Spinal cord (tissue), 10 donors: Measurements from ENCODE around the gene ALDH18A1. TPM values are rescaled to one million over a fixed set of nuclear protein-coding genes. Genes with fewer than 3 reads are reported as not detected.
A peak's percentile ranks its signal among the peaks of the same experiment; 100 is the strongest.

Source experiments
- DNase-seq, 6 donors: peaks; one replicate each; pipeline versions ENCODE4 v3.0.0 to v3.0.0-alpha.2; 2013 to 2015; ENCODE audit warnings: low spot score in 6 of 6, low read depth in 4 of 6
- H3K27ac ChIP-seq: one replicate; pipeline ENCODE4 v1.5.1; 2013; ENCODE audit warnings: low read depth, low read length, control low read depth
- H3K27me3 ChIP-seq: one replicate; pipeline ENCODE4 v1.6.1; 2013; ENCODE audit warnings: low read length; ENCODE audit not compliant: control insufficient read depth, insufficient read depth
- H3K36me3 ChIP-seq: one replicate; pipeline ENCODE4 v1.6.1; 2013; ENCODE audit warnings: low read length; ENCODE audit not compliant: control insufficient read depth, insufficient read depth
- H3K4me1 ChIP-seq: one replicate; pipeline ENCODE4 v1.6.1; 2013; ENCODE audit warnings: low read length; ENCODE audit not compliant: control insufficient read depth, insufficient read depth
- H3K4me3 ChIP-seq: one replicate; pipeline ENCODE4 v1.5.1; 2013; ENCODE audit warnings: low read depth, low read length, control low read depth
- H3K9me3 ChIP-seq: one replicate; pipeline ENCODE4 v1.6.1; 2013; ENCODE audit warnings: low read length; ENCODE audit not compliant: control insufficient read depth, insufficient read depth
- WGBS: methylation state at CpG from one replicate; pipeline ENCODE4 v1.1.5; 2013; ENCODE audit warnings: missing lambda C conversion rate; ENCODE audit not compliant: insufficient coverage; 5-methylcytosine and 5-hydroxymethylcytosine counted together
- polyA plus RNA-seq, 2 donors: library from polyadenylated mRNA; unstranded; fragments of 120-200 nt; gene quantifications; one replicate each; pipeline ENCODE4 v1.2.1, GENCODE V29; 2013; ENCODE audit not compliant: insufficient read length in 2 of 2
- total RNA-seq, 2 donors: library from RNA; depleted of rRNA in 1 of 2; stranded (reverse); fragments of 120-200 nt in 1 of 2; fragments of >200 nt in 1 of 2; gene quantifications; one replicate each; pipeline versions ENCODE4 v1.2.3 to v1.2.4, GENCODE V29; 2013 to 2014
- donor health status: healthy.

ALDH18A1 gene
- total and polyA plus RNA-seq, 4 donors: 57.6 to 75.7 (median 58.5) TPM

- Histone ChIP-seq H3K4me1 (peaks cover 15% of the 10 kb centered on the region), H3K36me3 (peaks cover 4% of the 10 kb centered on the region)
- 0% methylated on average over 4 of the region's 6 CpGs for WGBS
Observed at GRCh38 chr10:95601116-95601719, 55.3 kb downstream of the ALDH18A1 start.

GRCh38 chr10:95600158-95600557 lies 56.4 kb downstream of the ALDH18A1 start:
- no peaks in the 10 kb centered on the region for H3K9me3 ChIP-seq
- no peaks in the 10 kb centered on the region for H3K27me3 ChIP-seq
- no peaks in the 10 kb centered on the region for H3K36me3 ChIP-seq
- no peak for DNase-seq
- H3K27ac ChIP-seq: no peak overlapping the region
- H3K4me1 ChIP-seq: peaks cover 10% of the 10 kb centered on the region
- no peak overlapping the region for H3K4me3 ChIP-seq
- no CpG with 5 or more reads among the region's 4 CpGs for WGBS

More at GRCh38 chr10:95601116-95601719, 55.3 kb downstream of the ALDH18A1 start:
- no peak overlapping the region for H3K27ac ChIP-seq
- no peaks in the 10 kb centered on the region for H3K27me3 ChIP-seq
- no peaks in the 10 kb centered on the region for H3K9me3 ChIP-seq
- DNase-seq: peak; percentile 76 to 97 (median 89)
- H3K4me3 ChIP-seq: no peak overlapping the region

- Histone ChIP-seq H3K36me3 (no peaks in the 10 kb centered on the region), H3K4me1 (no peaks in the 10 kb centered on the region), H3K4me3 (no peak overlapping the region), H3K9me3 (no peaks in the 10 kb centered on the region), H3K27me3 (no peaks in the 10 kb centered on the region), H3K27ac (no peak overlapping the region)
- WGBS: no CpG with 5 or more reads among the region's 1 CpG
- no peak for DNase-seq
Observed at GRCh38 chr10:95597788-95598187, 58.7 kb downstream of the ALDH18A1 start.

DNA sequence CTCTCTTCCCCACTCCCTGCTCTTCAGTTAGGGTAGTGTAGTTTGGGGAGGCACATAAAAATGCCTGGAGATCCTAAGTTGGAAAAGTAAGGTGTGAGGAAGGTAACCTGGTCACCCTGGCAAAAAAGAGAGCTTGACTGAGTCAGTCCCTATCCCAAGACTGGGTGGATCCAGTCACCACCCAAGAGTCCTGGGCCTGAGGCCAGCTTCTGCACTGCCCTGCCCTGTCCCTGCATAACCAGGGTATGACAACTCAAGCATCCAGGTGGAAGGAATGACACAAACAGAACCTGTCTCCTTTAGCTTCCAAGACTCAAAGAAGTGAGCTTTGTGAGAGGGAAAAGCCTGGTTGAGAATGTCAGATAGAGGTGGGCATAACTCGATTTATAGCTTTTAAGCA lies 68.5 kb downstream of the ALDH18A1 start:
- Histone ChIP-seq H3K36me3 (no peaks in the 10 kb centered on the region), H3K27ac (no peak overlapping the region), H3K9me3 (no peaks in the 10 kb centered on the region), H3K4me3 (no peak overlapping the region), H3K4me1 (no peaks in the 10 kb centered on the region), H3K27me3 (no peaks in the 10 kb centered on the region)
- no peak for DNase-seq
- 90% methylated on average over 1 of the region's 1 CpG for WGBS

- no peak overlapping the region for H3K4me3 ChIP-seq
- peak in 1 of 6 donors; percentile 36 for DNase-seq
- no peaks in the 10 kb centered on the region for H3K4me1 ChIP-seq
- no peak overlapping the region for H3K27ac ChIP-seq
- 70% methylated on average over 1 of the region's 2 CpGs for WGBS
- H3K27me3 ChIP-seq: no peaks in the 10 kb centered on the region
- no peaks in the 10 kb centered on the region for H3K9me3 ChIP-seq
- H3K36me3 ChIP-seq: no peaks in the 10 kb centered on the region
Observed at GRCh38 chr10:95579835-95580535, 76.5 kb downstream of the ALDH18A1 start.

GRCh38 chr10:95579292-95579691 lies 77.2 kb downstream of the ALDH18A1 start:
- WGBS: no CpG with 5 or more reads among the region's 1 CpG
- no peaks in the 10 kb centered on the region for H3K4me1 ChIP-seq

DNA sequence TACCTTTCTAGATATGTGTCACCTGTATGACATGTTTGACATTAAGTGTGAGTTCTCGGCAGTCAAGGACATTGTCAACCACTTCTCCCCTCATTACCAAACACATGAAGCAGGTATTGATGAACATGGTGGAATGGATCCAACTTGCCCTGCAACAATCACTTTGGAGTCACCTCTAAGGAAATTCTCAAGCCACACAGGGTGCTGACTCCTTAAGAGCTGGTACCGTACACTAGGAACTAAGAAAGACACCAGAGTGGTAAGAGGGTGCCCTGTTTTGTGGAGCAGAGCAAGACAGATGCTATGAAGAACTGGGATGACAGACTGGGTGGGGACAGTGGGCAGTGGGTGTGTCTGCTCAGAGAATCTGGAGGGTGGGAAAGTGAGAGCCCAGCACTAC lies 77.9 kb downstream of the ALDH18A1 start:
- 100% methylated on average over 1 of the region's 2 CpGs for WGBS
- H3K27me3 ChIP-seq: no peaks in the 10 kb centered on the region
- no peaks in the 10 kb centered on the region for H3K4me1 ChIP-seq
- H3K27ac ChIP-seq: no peak overlapping the region
- no peak overlapping the region for H3K4me3 ChIP-seq
- DNase-seq: no peak
- H3K9me3 ChIP-seq: no peaks in the 10 kb centered on the region
- H3K36me3 ChIP-seq: no peaks in the 10 kb centered on the region

More at GRCh38 chr10:95579292-95579691, 77.2 kb downstream of the ALDH18A1 start:
- DNase-seq: no peak
- Histone ChIP-seq H3K9me3 (no peaks in the 10 kb centered on the region), H3K36me3 (no peaks in the 10 kb centered on the region), H3K27me3 (no peaks in the 10 kb centered on the region), H3K4me3 (no peak overlapping the region), H3K27ac (no peak overlapping the region)

DNA sequence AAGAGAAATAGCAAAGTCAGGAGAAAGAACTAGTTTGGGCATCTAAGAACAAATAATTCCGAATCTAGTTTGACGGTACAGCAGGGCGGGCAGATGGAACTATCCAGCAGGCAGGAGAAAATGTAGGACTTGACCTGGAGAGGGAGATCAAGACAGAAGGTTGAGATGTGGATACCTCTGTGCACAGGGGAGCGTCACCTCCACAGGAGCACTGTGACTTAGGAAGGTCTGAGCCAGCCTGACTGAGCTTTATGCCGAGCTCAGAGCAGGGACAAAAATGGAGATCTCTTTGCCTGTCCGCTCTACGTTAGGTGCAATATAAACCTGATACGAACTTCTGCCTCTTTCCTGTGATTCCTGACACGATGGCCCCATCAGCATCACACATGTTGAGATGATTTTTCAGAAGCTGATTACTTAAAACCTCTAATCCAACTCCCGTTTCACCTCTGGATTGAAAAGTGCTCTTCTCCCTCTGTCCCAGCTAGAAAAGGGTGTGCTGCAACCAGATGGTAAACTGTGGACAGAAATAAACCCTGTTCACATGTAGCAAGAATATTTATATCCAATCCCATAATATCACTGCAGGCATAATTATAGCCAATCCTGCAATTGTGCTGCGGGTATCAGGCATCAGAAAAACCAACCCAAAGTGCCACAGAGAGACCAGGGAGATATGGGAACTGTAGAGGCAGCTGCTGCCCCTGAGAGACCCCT lies 81.7 kb downstream of the ALDH18A1 start:
- peaks cover 6% of the 10 kb centered on the region for H3K4me1 ChIP-seq
- H3K27ac ChIP-seq: no peak overlapping the region
- no peak overlapping the region for H3K4me3 ChIP-seq
- H3K9me3 ChIP-seq: no peaks in the 10 kb centered on the region
- H3K36me3 ChIP-seq: no peaks in the 10 kb centered on the region
- DNase-seq: no peak
- 75% methylated on average over 8 of the region's 11 CpGs for WGBS
- H3K27me3 ChIP-seq: no peaks in the 10 kb centered on the region

DNA sequence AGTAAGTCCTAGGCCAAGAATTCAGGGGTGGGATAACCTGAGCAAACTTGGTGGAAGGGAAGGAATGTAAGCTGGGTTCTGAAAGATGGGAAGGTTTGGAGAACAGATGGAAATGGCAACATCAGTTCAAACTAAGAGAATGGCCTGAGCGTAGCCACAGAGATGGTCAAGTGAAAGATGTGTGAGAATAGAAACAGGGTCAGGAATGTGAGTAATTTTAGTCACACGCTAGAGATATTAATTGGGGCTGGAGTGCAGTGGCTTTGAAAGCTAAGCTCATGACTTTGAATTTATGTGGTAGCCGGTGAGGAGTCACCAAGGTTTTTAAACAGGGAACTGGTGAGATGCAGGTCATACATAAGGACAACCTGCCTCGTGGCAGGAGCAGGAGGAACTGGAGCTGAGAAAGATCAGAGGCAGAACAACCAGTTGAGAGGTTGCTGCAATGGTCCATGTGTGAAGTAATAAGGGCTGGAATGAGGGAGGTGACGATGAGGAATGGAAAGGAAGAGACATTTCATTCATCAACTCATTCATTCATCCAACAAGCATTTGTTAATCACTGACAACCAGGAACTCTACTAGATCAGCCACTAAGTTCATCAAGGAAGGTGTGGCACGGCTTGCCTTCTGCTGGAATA lies 82.4 kb downstream of the ALDH18A1 start:
- H3K9me3 ChIP-seq: no peaks in the 10 kb centered on the region
- no peaks in the 10 kb centered on the region for H3K27me3 ChIP-seq
- no peak overlapping the region for H3K4me3 ChIP-seq
- no peak overlapping the region for H3K27ac ChIP-seq
- DNase-seq: no peak
- H3K36me3 ChIP-seq: no peaks in the 10 kb centered on the region
- peaks cover 6% of the 10 kb centered on the region for H3K4me1 ChIP-seq
- WGBS: 85% methylated on average over 5 of the region's 6 CpGs
